CD4-positive, alpha-beta T cell (primary cell): ENCODE measurements around the gene UBA1. TPM values are rescaled to one million over a fixed set of nuclear protein-coding genes. Genes with fewer than 3 reads are reported as not detected.

Experiments used
- ATAC-seq: fragments of 200-7000 bp; cut with Tn5 transposase; one replicate; pipeline ENCODE4 v1.10.0; 2022; ENCODE audit warnings: mild to moderate bottlenecking; ENCODE audit not compliant: poor library complexity
- CTCF ChIA-PET: fragments of 350-600 bp; sonication (Branson Sonifier 250); formaldehyde crosslinking; loops from one replicate; lab custom pipeline; 2021; ENCODE audit warnings: antibody characterized with exemption, inconsistent platforms; lab: Charles Lee
- POLR2A ChIA-PET: fragments of 350-600 bp; sonication (Branson Sonifier 250); formaldehyde crosslinking; loops from one replicate; lab custom pipeline; 2021; ENCODE audit warnings: antibody characterized with exemption, inconsistent platforms; lab: Charles Lee
- DNase-seq, 14 experiments: peaks; one replicate each; pipeline ENCODE4 v3.0.0-alpha.2; 2013 to 2020; ENCODE audit warnings: mixed read lengths in 2 of 14
- H3K27ac ChIP-seq, 2 donors: one replicate each; pipeline versions ENCODE4 v1.5.1 to v1.7.0; 2013; ENCODE audit warnings: low read length in 2 of 2, low read depth in 1 of 2, mild to moderate bottlenecking in 1 of 2
- H3K27me3 ChIP-seq, 2 experiments: 1 replicate in 1 of 2; 2 replicates in 1 of 2; pipeline versions ENCODE4 v1.6.1 to v1.7.0; 2013; ENCODE audit warnings: low read length in 2 of 2, control low read depth in 1 of 2, mild to moderate bottlenecking in 1 of 2, moderate library complexity in 1 of 2; ENCODE audit not compliant: insufficient read depth in 2 of 2, control insufficient read depth in 1 of 2
- H3K36me3 ChIP-seq: one replicate; pipeline ENCODE4 v1.6.1; 2013; ENCODE audit warnings: low read length, control low read depth; ENCODE audit not compliant: insufficient read depth
- H3K4me1 ChIP-seq: one replicate; pipeline ENCODE4 v1.6.1; 2013; ENCODE audit warnings: low read length, control low read depth; ENCODE audit not compliant: insufficient read depth
- H3K4me3 ChIP-seq: one replicate; pipeline ENCODE4 v1.5.1; 2013; ENCODE audit warnings: mild to moderate bottlenecking, low read length, moderate library complexity
- H3K9me3 ChIP-seq, 2 experiments: 1 replicate in 1 of 2; 2 replicates in 1 of 2; pipeline versions ENCODE4 v1.6.1 to v1.7.0; 2013; ENCODE audit warnings: low read length in 2 of 2, mild to moderate bottlenecking in 2 of 2, control low read depth in 1 of 2, moderate library complexity in 1 of 2; ENCODE audit not compliant: control insufficient read depth in 1 of 2, insufficient read depth in 1 of 2
- H3K27ac Mint-ChIP-seq: one replicate; pipeline ENCODE4 v1.8.0; 2020; ENCODE audit warnings: mixed read lengths
- H3K27me3 Mint-ChIP-seq: one replicate; pipeline ENCODE4 v1.8.0; 2021; ENCODE audit warnings: mixed read lengths
- H3K36me3 Mint-ChIP-seq: one replicate; pipeline ENCODE4 v1.8.0; 2021; ENCODE audit warnings: low read depth, mixed read lengths
- H3K4me1 Mint-ChIP-seq: one replicate; pipeline ENCODE4 v1.8.0; 2021; ENCODE audit warnings: low read depth, mixed read lengths
- H3K4me3 Mint-ChIP-seq: one replicate; pipeline ENCODE4 v1.8.0; 2020; ENCODE audit warnings: mild to moderate bottlenecking, mixed read lengths
- H3K9me3 Mint-ChIP-seq: one replicate; pipeline ENCODE4 v1.8.0; 2020; ENCODE audit warnings: mixed read lengths
- CTCF ChIP-seq: fragments of 200-600 bp; IDR thresholded peaks from one replicate; pipeline ENCODE4 v1.8.0; 2022; ENCODE audit warnings: antibody characterized with exemption, mild to moderate bottlenecking
- intact Hi-C, 2 experiments: fragments of 100-400 bp; cut with DNase I in 1 of 2; cut with micrococcal nuclease in 1 of 2; formaldehyde crosslinking; loops; one replicate each; pipeline versions ENCODE4 v1.15.1 to v1.9.0; 2023 to 2025; cut with DNase I, micrococcal nuclease
- total RNA-seq, 174 experiments: library from RNA in 2 of 174; stranded (reverse) in 2 of 174; gene quantifications; one replicate each; pipeline ENCODE4 v1.2.3 and lab custom pipeline; 2021 to 2026

The UBA1 gene
- total RNA-seq, 2 experiments from 2014 or later = 70.0 to 72.1 TPM

- peaks cover 52% of the 10 kb centered on the region for H3K36me3 Mint-ChIP-seq
- no peaks in the 10 kb centered on the region for H3K9me3 ChIP-seq
- no peak for DNase-seq
- CTCF ChIA-PET = no interaction called here
- H3K27me3 Mint-ChIP-seq = no peaks in the 10 kb centered on the region
- ATAC-seq = no peak
- intact Hi-C loops = no loop called here
- no peak overlapping the region for H3K4me3 ChIP-seq
- H3K4me1 ChIP-seq = peaks cover 15% of the 10 kb centered on the region
- POLR2A ChIA-PET = no interaction called here
- H3K27ac Mint-ChIP-seq = no peak overlapping the region
- no peak overlapping the region for H3K27ac ChIP-seq
- H3K27me3 ChIP-seq = no peaks in the 10 kb centered on the region
- no peaks in the 10 kb centered on the region for H3K9me3 Mint-ChIP-seq
- H3K36me3 ChIP-seq = peaks cover 31% of the 10 kb centered on the region
- H3K4me3 Mint-ChIP-seq = no peak overlapping the region
- H3K4me1 Mint-ChIP-seq = peaks cover 15% of the 10 kb centered on the region
- no peak for TF ChIP-seq CTCF
These were observed 42.2 kb upstream of the UBA1 start for GRCh38 chrX:47151435-47151834.

- intact Hi-C loops = no loop called here
- Mint-ChIP-seq H3K27ac (no peak overlapping the region), H3K27me3 (no peaks in the 10 kb centered on the region), H3K4me3 (no peak overlapping the region), H3K36me3 (peaks cover 34% of the 10 kb centered on the region), H3K9me3 (no peaks in the 10 kb centered on the region), H3K4me1 (peaks cover 4% of the 10 kb centered on the region)
- Histone ChIP-seq H3K9me3 (no peaks in the 10 kb centered on the region), H3K27ac (no peak overlapping the region), H3K27me3 (no peaks in the 10 kb centered on the region), H3K4me1 (no peaks in the 10 kb centered on the region), H3K4me3 (no peak overlapping the region), H3K36me3 (peaks cover 24% of the 10 kb centered on the region)
- POLR2A ChIA-PET = no interaction called here
- DNase-seq (no peak), ATAC-seq (no peak)
- CTCF ChIA-PET = no interaction called here
- TF ChIP-seq CTCF = no peak
These were observed 36.8 kb upstream of the UBA1 start for GRCh38 chrX:47156611-47157520.

DNA sequence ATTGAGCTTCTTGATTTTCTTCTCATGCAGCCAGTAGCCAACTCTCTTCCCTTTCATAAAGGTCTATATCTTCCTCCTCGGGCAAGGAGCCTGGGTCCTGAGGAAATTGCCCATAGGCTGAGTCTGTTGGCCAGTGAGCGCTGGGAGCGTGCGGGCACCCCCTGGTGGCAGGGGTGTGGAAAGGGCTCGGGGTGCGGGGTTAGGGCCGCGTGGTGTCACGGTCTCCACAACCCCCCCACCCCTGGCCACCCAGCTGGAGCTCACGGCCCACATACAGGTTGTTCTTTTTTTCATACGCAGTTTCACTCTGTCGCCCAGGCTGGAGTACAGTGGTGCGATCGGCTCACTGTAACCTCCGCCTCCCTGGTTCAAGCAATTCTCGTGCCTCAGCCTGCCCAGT lies 35.5 kb upstream of the UBA1 start:
- ATAC-seq (no peak), DNase-seq (peak in 1 of 14 experiments; percentile 10)
- no peak for TF ChIP-seq CTCF
- intact Hi-C loops = no loop called here
- Histone ChIP-seq H3K9me3 (no peaks in the 10 kb centered on the region), H3K36me3 (peaks cover 19% of the 10 kb centered on the region), H3K27me3 (no peaks in the 10 kb centered on the region), H3K4me3 (no peak overlapping the region), H3K4me1 (no peaks in the 10 kb centered on the region), H3K27ac (no peak overlapping the region)
- ChIA-PET POLR2A (no interaction called here), CTCF (no interaction called here)
- Mint-ChIP-seq H3K4me3 (no peak overlapping the region), H3K27ac (no peak overlapping the region), H3K36me3 (peaks cover 34% of the 10 kb centered on the region), H3K27me3 (no peaks in the 10 kb centered on the region), H3K4me1 (peaks cover 4% of the 10 kb centered on the region), H3K9me3 (no peaks in the 10 kb centered on the region)
